ENCODE data around the gene LGALS12. TPM values are rescaled to one million over a fixed set of nuclear protein-coding genes. Genes with fewer than 3 reads are reported as not detected.

LGALS12 gene
- total and polyA plus RNA-seq, 10 of the 15 experiments (the other 5 are each of a cell fraction or from before 2014, with no cell fraction given), result not detected

- in situ Hi-C loops (cut with MboI) (no loop called here), intact Hi-C loops (cut with micrococcal nuclease; ENCODE audit: unreplicated experiment) (no loop called here)
- H3K36me3 ChIP-seq (ENCODE audit: control insufficient read depth in 2 of 2, insufficient read depth in 2 of 2, low read length in 1 of 2), result no peaks in the 10 kb centered on the region
- no TSS peak for BruUV-seq (replicated peaks)
- no peaks in the 10 kb centered on the region for H3K79me2 ChIP-seq (ENCODE audit: control insufficient read depth, insufficient read depth, low read length)
- no peak overlapping the region for H3K27ac ChIP-seq (ENCODE audit: control insufficient read depth, insufficient read depth)
- RAD21 ChIA-PET (ENCODE audit: unreplicated experiment), result no interaction called here
- POLR2A ChIA-PET, result interaction anchor here (0.7 to 1.3 kb wide), 2 partner anchors 30 to 440 kb away, joined by 3 read pairs; partner anchors contain the start of gene PLAAT4
- H4K20me1 ChIP-seq (ENCODE audit: control insufficient read depth, insufficient read depth), result no peaks in the 10 kb centered on the region
- WGBS (ENCODE audit: insufficient coverage, insufficient replicate concordance, low lambda C conversion rate, missing lambda C conversion rate), result 69% methylated on average over 2 of the region's 2 CpGs
- DNase-seq (ENCODE audit: low read depth, low spot score) (no peak), ATAC-seq (no peak), FAIRE-seq (no peak)
- SMC1A ChIA-PET (ENCODE audit: uncharacterized antibody, unreplicated experiment), result interaction anchor here (1.3 kb wide), 1 partner anchor 132 kb away, joined by 3 read pairs; no protein-coding TSS in a partner anchor
- H3K4me2 ChIP-seq (ENCODE audit: control insufficient read depth, insufficient read depth), result no peak overlapping the region
- no peak overlapping the region for H2AFZ ChIP-seq (ENCODE audit: control insufficient read depth, low read depth, low read length)
- no peaks in the 10 kb centered on the region for H3K9me3 ChIP-seq (replicated peaks; ENCODE audit: control insufficient read depth, insufficient read depth, low read length)
- CTCF ChIA-PET, result interaction anchor here (0.6 to 1.4 kb wide), 3 partner anchors 26 to 71 kb away, joined by 3 to 7 read pairs (median 3); no protein-coding TSS in a partner anchor
- no peak overlapping the region for H3K9ac ChIP-seq (ENCODE audit: control insufficient read depth, insufficient read depth, low read length)
- H3K27me3 ChIP-seq (replicated peaks in 1 of 2; ENCODE audit: control insufficient read depth in 2 of 2, insufficient read depth in 2 of 2, low read length in 1 of 2), result no peaks in the 10 kb centered on the region; a peak in 1 of 4 replicates
- H3K4me3 ChIP-seq, result no peak overlapping the region
- peaks cover 5% of the 10 kb centered on the region; the same call in 1 of the 2 replicates for H3K4me1 ChIP-seq (ENCODE audit: control insufficient read depth, insufficient read depth, low read length)
- TF ChIP-seq, protein P1, sequence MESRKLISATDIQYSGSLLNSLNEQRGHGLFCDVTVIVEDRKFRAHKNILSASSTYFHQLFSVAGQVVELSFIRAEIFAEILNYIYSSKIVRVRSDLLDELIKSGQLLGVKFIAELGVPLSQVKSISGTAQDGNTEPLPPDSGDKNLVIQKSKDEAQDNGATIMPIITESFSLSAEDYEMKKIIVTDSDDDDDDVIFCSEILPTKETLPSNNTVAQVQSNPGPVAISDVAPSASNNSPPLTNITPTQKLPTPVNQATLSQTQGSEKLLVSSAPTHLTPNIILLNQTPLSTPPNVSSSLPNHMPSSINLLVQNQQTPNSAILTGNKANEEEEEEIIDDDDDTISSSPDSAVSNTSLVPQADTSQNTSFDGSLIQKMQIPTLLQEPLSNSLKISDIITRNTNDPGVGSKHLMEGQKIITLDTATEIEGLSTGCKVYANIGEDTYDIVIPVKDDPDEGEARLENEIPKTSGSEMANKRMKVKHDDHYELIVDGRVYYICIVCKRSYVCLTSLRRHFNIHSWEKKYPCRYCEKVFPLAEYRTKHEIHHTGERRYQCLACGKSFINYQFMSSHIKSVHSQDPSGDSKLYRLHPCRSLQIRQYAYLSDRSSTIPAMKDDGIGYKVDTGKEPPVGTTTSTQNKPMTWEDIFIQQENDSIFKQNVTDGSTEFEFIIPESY (IDR thresholded peaks at IDR 0.05), result no peak
- TF ChIP-seq STAT1 (conservative IDR thresholded peaks at IDR 0.05) (no peak), POLR2AphosphoS5 (IDR thresholded peaks at IDR 0.05; ENCODE audit: low read length) (no peak), SIN3A (IDR thresholded peaks at IDR 0.05; ENCODE audit: low read depth, low read length) (no peak), RELA (IDR thresholded peaks at IDR 0.05; ENCODE audit: borderline replicate concordance, partially characterized antibody) (no peak), YY1 (IDR thresholded peaks at IDR 0.05; ENCODE audit: low read depth, low read length) (no peak), BCLAF1 (IDR thresholded peaks at IDR 0.05) (no peak), HDGF (IDR thresholded peaks at IDR 0.05) (no peak), YBX1 (IDR thresholded peaks at IDR 0.05) (no peak), RELB (IDR thresholded peaks at IDR 0.05; ENCODE audit: low read depth) (no peak), ZBED1 (IDR thresholded peaks at IDR 0.05; ENCODE audit: borderline replicate concordance) (no peak), MYB (IDR thresholded peaks at IDR 0.05; ENCODE audit: borderline replicate concordance, low read depth, low read length) (no peak), ZBTB11 (CRISPR knock-in tag; IDR thresholded peaks at IDR 0.05) (no peak), CEBPB (IDR thresholded peaks at IDR 0.05; ENCODE audit: borderline replicate concordance in 1 of 2, low read depth in 2 of 2, low read length in 2 of 2) (no peak), NFIC (IDR thresholded peaks at IDR 0.05; ENCODE audit: low read depth, low read length) (no peak), POLR2AphosphoS2 (IDR thresholded peaks at IDR 0.05; ENCODE audit: low read depth, low read length) (no peak)
Measured at GRCh38 chr11:63506876-63507275, 992 bp downstream of the LGALS12 start.

Data from GM12878 (cell line).